NB4 (cell line): ENCODE results near the gene ABCB9.
"Not testable (repeated sequence)": the region's sequence is repeated elsewhere in the genome, so short reads cannot be mapped to it uniquely, and the experiment has no call there.

Experiments used
- MYC ChIP-seq: IDR thresholded peaks from 2 replicates; pipeline ENCODE4 v1.6.1; 2011; ENCODE audit warnings: low read depth, low read length
- POLR2A ChIP-seq: IDR thresholded peaks from 2 replicates; pipeline ENCODE4 v1.6.1; 2011; ENCODE audit warnings: mild to moderate bottlenecking; ENCODE audit not compliant: insufficient read length; ENCODE audit errors: extremely low read depth
- TF ChIP-seq, protein P1 (sequence below): IDR thresholded peaks from one replicate; pipeline ENCODE4 v1.5.1; 2012; ENCODE audit warnings: low read depth, low read length
- TF ChIP-seq, protein P2 (sequence below): IDR thresholded peaks from 2 replicates; pipeline ENCODE4 v1.6.1; 2011; ENCODE audit warnings: low read depth, low read length

DNA sequence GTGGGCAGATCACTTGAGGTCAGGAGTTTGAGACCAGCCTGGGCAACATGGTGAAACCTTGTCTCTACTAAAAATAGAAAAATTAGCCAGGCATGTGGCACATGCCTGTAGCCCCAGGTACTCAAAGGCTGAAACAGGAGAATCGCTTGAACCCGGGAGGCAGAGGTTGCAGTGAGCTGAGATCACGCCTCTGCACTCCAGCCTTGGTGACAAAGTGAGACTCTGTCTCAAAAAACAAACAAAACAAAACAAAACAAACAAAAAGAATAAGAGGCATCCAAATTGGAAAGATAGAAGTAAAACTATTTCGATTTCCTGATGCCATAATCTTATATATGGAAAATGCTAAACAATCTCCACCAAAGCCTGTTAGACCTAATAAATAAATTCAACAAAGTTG, 48.2 kb upstream of the ABCB9 start:
- TF ChIP-seq, protein P1, sequence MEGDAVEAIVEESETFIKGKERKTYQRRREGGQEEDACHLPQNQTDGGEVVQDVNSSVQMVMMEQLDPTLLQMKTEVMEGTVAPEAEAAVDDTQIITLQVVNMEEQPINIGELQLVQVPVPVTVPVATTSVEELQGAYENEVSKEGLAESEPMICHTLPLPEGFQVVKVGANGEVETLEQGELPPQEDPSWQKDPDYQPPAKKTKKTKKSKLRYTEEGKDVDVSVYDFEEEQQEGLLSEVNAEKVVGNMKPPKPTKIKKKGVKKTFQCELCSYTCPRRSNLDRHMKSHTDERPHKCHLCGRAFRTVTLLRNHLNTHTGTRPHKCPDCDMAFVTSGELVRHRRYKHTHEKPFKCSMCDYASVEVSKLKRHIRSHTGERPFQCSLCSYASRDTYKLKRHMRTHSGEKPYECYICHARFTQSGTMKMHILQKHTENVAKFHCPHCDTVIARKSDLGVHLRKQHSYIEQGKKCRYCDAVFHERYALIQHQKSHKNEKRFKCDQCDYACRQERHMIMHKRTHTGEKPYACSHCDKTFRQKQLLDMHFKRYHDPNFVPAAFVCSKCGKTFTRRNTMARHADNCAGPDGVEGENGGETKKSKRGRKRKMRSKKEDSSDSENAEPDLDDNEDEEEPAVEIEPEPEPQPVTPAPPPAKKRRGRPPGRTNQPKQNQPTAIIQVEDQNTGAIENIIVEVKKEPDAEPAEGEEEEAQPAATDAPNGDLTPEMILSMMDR: not testable (repeated sequence)
- TF ChIP-seq POLR2A, MYC: not testable (repeated sequence)
- TF ChIP-seq, protein P2, sequence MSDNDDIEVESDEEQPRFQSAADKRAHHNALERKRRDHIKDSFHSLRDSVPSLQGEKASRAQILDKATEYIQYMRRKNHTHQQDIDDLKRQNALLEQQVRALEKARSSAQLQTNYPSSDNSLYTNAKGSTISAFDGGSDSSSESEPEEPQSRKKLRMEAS: not testable (repeated sequence)
